ENCODE results near the gene CREB3.

The CREB3 gene

GRCh38 chr9:35750256-35750531 lies 17.7 kb downstream of the CREB3 start:
- DNase-seq = no peak

GRCh38 chr9:35753466-35753865 lies 21.0 kb downstream of the CREB3 start:
- DNase-seq = no peak

- no peak for DNase-seq
Observed at GRCh38 chr9:35754264-35754663, 21.8 kb downstream of the CREB3 start, which contains the start of gene MSMP. Gene MSMP (minus strand): TSS chr9:35754276. CDS start chr9:35754129, 147 bp downstream.

- no peak for DNase-seq
Observed at GRCh38 chr9:35755071-35755470, 22.6 kb downstream of the CREB3 start.

GRCh38 chr9:35756275-35757225 lies 24.1 kb downstream of the CREB3 start:
- DNase-seq = no peak

- peak; percentile 80 for DNase-seq
Observed at GRCh38 chr9:35757226-35757891, 24.9 kb downstream of the CREB3 start.

- no peak for DNase-seq
Observed at GRCh38 chr9:35757892-35758275, 25.4 kb downstream of the CREB3 start.

GRCh38 chr9:35758475-35759050 lies 26.1 kb downstream of the CREB3 start:
- no peak for DNase-seq

- no peak for DNase-seq
Observed at GRCh38 chr9:35759795-35760194, 27.3 kb downstream of the CREB3 start.

- DNase-seq = no peak
Observed at GRCh38 chr9:35760651-35761050, 28.2 kb downstream of the CREB3 start.

GRCh38 chr9:35763181-35763580 lies 30.7 kb downstream of the CREB3 start:
- DNase-seq = no peak

- no peak for DNase-seq
Observed at GRCh38 chr9:35763803-35764202, 31.3 kb downstream of the CREB3 start.

GRCh38 chr9:35766997-35767396 lies 34.5 kb downstream of the CREB3 start:
- no peak for DNase-seq

GRCh38 chr9:35767458-35767857 lies 35.0 kb downstream of the CREB3 start:
- no peak for DNase-seq

GRCh38 chr9:35769763-35770162 lies 37.3 kb downstream of the CREB3 start:
- DNase-seq = no peak

GRCh38 chr9:35771075-35771433 lies 38.6 kb downstream of the CREB3 start:
- DNase-seq = no peak

- DNase-seq = no peak
Observed at GRCh38 chr9:35771534-35771933, 39.1 kb downstream of the CREB3 start.

- DNase-seq = no peak
Observed at GRCh38 chr9:35771943-35772342, 39.5 kb downstream of the CREB3 start.

- no peak for DNase-seq
Observed at GRCh38 chr9:35774907-35775635, 42.6 kb downstream of the CREB3 start.

- no peak for DNase-seq
Observed at GRCh38 chr9:35776018-35776417, 43.6 kb downstream of the CREB3 start.

- no peak for DNase-seq
Observed at GRCh38 chr9:35778496-35778895, 46.0 kb downstream of the CREB3 start.

- DNase-seq = no peak
Observed at GRCh38 chr9:35781066-35781465, 48.6 kb downstream of the CREB3 start.

GRCh38 chr9:35783418-35783817 lies 51.0 kb downstream of the CREB3 start:
- no peak for DNase-seq

All from left hindlimb (tissue), 1 donor.